Common myeloid progenitor, CD34-positive (primary cell): ENCODE data around the gene RPS19.

Experiments
- CTCF ChIA-PET: fragments of 350-600 bp; sonication (Branson Sonifier 250); formaldehyde crosslinking; loops from one replicate; lab custom pipeline; 2021; ENCODE audit warnings: antibody characterized with exemption; lab: Charles Lee
- POLR2A ChIA-PET: fragments of 350-600 bp; sonication (Branson Sonifier 250); formaldehyde crosslinking; loops from one replicate; lab custom pipeline; 2021; ENCODE audit warnings: antibody characterized with exemption; lab: Charles Lee
- DNase-seq, 3 donors: peaks; one replicate each; pipeline versions ENCODE4 v3.0.0 to v3.0.0-alpha.2; 2013
- H3K27ac ChIP-seq, 2 experiments: 1 replicate in 1 of 2; 2 replicates in 1 of 2; pipeline ENCODE4 v1.7.0; 2013; ENCODE audit warnings: inconsistent platforms in 2 of 2, low read length in 2 of 2, mild to moderate bottlenecking in 2 of 2, low read depth in 1 of 2, moderate library complexity in 1 of 2; ENCODE audit not compliant: severe bottlenecking in 2 of 2, insufficient read depth in 1 of 2, poor library complexity in 1 of 2
- H3K27me3 ChIP-seq, 5 experiments: replicated peaks in 2 of 5; 1 replicate in 3 of 5; 2 replicates in 2 of 5; pipeline versions ENCODE4 v1.6.1 to v1.7.0; 2013; ENCODE audit warnings: low read length in 4 of 5, mild to moderate bottlenecking in 2 of 5, moderate library complexity in 2 of 5, inconsistent platforms in 1 of 5; ENCODE audit not compliant: insufficient read depth in 5 of 5, control insufficient read depth in 4 of 5
- H3K36me3 ChIP-seq, 4 experiments: 1 replicate in 2 of 4; 2 replicates in 2 of 4; pipeline versions ENCODE4 v1.6.1 to v1.7.0; 2013; ENCODE audit warnings: low read length in 3 of 4, control low read depth in 1 of 4, mild to moderate bottlenecking in 1 of 4; ENCODE audit not compliant: control insufficient read depth in 4 of 4, insufficient read depth in 4 of 4
- H3K4me1 ChIP-seq, 4 experiments: 1 replicate in 3 of 4; 2 replicates in 1 of 4; pipeline versions ENCODE4 v1.6.1 to v1.7.1; 2013; ENCODE audit warnings: low read length in 3 of 4, mild to moderate bottlenecking in 3 of 4, control low read depth in 1 of 4, inconsistent platforms in 1 of 4, moderate library complexity in 1 of 4; ENCODE audit not compliant: control insufficient read depth in 4 of 4, insufficient read depth in 4 of 4; ENCODE audit errors: control extremely low read depth in 1 of 4
- H3K4me3 ChIP-seq, 7 experiments: 1 replicate in 4 of 7; 2 replicates in 3 of 7; pipeline versions ENCODE4 v1.5.1 to v1.7.0; 2013; ENCODE audit warnings: mild to moderate bottlenecking in 7 of 7, low read length in 6 of 7, moderate library complexity in 6 of 7, inconsistent platforms in 2 of 7, low read depth in 2 of 7, control low read depth in 1 of 7; ENCODE audit not compliant: insufficient read depth in 4 of 7, control insufficient read depth in 1 of 7; ENCODE audit errors: extremely low read depth in 1 of 7
- H3K9me3 ChIP-seq, 5 experiments: 1 replicate in 4 of 5; 2 replicates in 1 of 5; pipeline versions ENCODE4 v1.6.1 to v1.7.1; 2013; ENCODE audit warnings: low read length in 4 of 5, mild to moderate bottlenecking in 2 of 5, inconsistent platforms in 1 of 5, low read depth in 1 of 5, moderate library complexity in 1 of 5; ENCODE audit not compliant: control insufficient read depth in 4 of 5, insufficient read depth in 2 of 5; ENCODE audit errors: control extremely low read depth in 1 of 5
- WGBS: methylation state at CpG from one replicate; pipeline ENCODE4 v1.1.5; 2013; ENCODE audit not compliant: insufficient coverage; 5-methylcytosine and 5-hydroxymethylcytosine counted together

Gene RPS19

DNA sequence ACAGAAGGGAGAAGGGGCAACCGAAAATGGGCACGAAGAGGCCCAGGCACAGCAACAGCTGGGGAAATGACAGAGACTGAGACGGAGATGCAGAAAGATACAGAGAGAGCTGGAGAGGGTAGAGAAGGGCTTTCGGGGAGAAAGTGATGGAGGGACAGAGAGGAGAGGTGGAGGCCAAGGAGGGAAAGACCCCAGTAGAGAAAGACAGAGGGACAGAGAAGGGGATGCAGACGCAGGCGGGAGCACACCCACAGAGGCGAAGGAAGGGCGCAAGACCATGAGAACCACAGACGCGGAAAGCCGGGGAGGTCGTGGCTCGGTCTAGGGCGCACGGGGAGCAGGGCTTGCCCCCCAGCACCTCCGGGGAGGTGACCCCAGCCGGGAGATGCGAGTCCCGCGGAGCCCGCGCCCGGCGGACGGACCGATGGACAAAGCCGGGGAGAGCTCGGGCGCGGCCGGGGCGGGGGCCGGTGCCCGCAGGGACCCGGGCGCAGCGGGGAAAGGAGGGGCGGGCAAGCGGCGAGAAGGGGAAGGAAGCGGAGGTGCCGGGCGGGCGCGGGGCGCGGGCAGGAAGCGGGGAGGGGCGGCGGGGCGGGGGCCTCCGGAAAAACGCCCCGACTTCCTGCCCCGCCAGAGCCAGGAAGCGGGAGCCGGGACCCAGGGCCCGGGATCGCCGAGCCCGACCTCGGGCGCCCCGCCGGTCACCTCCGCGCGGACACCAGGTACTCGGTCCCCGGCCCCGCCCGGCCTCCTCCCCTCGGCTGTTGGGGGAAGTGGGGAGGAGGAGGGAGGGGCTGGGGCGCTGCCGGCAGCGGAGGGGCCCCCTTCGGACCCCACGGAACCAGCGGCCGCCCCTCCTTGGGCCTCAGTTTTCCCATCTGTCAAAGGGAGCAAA lies 22.8 kb downstream of the RPS19 start, which contains the start of gene ARHGEF1:
ARHGEF1 (plus strand) TSS at position 617 of the 895 bp plus-strand sequence. CDS start 4,899 bp downstream, outside the sequence.
- peaks cover 0 to 2% (median 0%) of the 10 kb centered on the region in 4 experiments for H3K36me3 ChIP-seq
- H3K4me3 ChIP-seq = peak within 1 kb of the TSS; percentile 64 to 96 (median 87)
- DNase-seq = peak in 1 of 3 donors; percentile 64
- CTCF ChIA-PET = interaction anchor here (0.9 to 2.4 kb wide), 8 partner anchors 8 to 74 kb away, joined by 3 to 11 read pairs (median 4); no protein-coding TSS in a partner anchor
- H3K27me3 ChIP-seq = no peaks in the 10 kb centered on the region
- no peaks in the 10 kb centered on the region for H3K9me3 ChIP-seq
- peak within 1 kb of the TSS in 1 of 2 experiments; percentile 89 for H3K27ac ChIP-seq
- H3K4me1 ChIP-seq = peaks cover 17 to 75% (median 65%) of the 10 kb centered on the region in 4 experiments
- POLR2A ChIA-PET = interaction anchor here (0.6 to 1.1 kb wide), 2 partner anchors 23 to 37 kb away, joined by 3 read pairs; no protein-coding TSS in a partner anchor
- 2% methylated on average over 54 of the region's 80 CpGs for WGBS

DNA sequence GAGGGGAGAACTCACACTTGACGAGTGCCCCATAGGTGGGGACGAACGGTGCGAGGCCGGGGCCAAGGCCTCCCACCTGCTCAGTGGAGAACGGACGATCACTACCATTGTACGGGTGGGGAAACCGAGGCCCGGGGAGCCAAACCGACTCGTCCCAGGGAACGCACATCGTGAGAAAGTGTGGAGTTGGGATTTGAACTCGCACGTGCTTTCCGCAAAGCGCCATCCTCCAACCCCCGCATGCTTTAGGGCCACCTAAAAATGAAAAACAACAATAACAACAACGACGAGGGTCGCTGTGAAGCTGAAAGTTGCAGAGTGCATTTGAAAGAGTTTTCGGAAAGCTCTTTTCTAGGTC lies 23.4 kb downstream of the RPS19 start:
- H3K9me3 ChIP-seq = no peaks in the 10 kb centered on the region
- peaks cover 0 to 7% (median 0%) of the 10 kb centered on the region in 4 experiments for H3K36me3 ChIP-seq
- POLR2A ChIA-PET = interaction anchor here (1.1 kb wide), 1 partner anchor 24 kb away, joined by 3 read pairs; no protein-coding TSS in a partner anchor
- no peaks in the 10 kb centered on the region for H3K27me3 ChIP-seq
- peak overlapping the region in 1 of 2 experiments; percentile 89 for H3K27ac ChIP-seq
- peaks cover 17 to 75% (median 65%) of the 10 kb centered on the region in 4 experiments for H3K4me1 ChIP-seq
- peak overlapping the region; percentile 64 to 96 (median 87) for H3K4me3 ChIP-seq
- CTCF ChIA-PET = interaction anchor here (0.9 to 2.4 kb wide), 6 partner anchors 7 to 73 kb away, joined by 3 to 11 read pairs (median 3); no protein-coding TSS in a partner anchor
- DNase-seq = no peak
- 0% methylated on average over 22 of the region's 23 CpGs for WGBS

DNA sequence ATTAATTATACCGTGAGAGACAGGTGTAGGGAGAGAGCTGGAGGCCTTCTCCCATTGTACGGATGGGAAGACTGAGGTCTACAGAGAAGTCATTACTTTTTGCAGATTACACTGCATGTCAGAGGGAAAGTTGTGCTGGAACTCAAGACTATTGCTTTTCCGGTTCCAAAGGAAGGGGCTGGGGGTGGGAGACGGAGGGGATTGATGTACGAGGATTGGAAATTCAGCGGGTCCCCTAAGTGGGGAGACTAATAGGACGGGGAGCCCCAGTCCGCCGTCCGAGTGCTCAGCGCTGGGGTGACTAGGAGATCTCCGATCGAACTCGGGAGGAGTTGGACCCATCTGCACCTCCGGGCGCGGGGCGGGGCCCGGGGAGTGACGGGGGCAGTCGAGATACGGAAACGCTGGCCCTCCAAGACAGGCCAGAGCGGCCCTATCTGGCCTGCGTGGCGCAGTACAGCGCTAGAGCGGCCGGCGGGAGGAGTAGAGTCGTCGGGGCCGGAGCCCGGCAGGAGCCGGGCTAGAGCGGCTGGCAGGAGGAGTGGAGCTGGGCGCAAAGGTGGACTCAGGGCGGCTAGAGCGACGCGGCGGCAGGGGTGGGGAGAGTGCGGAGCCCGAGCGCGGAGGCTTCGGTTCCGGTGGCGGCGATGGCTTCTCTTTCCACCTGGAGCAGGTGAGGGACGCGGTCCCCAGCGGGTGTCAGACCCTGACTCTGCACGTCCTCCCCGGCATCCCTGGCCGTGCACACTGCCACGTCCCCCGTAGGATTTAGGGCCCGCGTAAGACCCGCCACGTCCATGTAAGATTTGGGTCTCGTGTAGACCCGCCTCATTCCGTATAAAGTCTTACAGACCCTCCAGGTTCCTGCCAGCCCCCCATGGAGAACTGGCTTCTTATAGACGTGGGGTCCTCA lies 24.0 kb downstream of the RPS19 start:
- Histone ChIP-seq H3K36me3 (peaks cover 0 to 14% (median 1%) of the 10 kb centered on the region in 4 experiments), H3K27ac (peak overlapping the region; percentile 72 to 89), H3K4me1 (peaks cover 17 to 75% (median 65%) of the 10 kb centered on the region in 4 experiments), H3K4me3 (peak overlapping the region; percentile 64 to 96 (median 87)), H3K27me3 (no peaks in the 10 kb centered on the region), H3K9me3 (no peaks in the 10 kb centered on the region)
- peak; percentile 95 to 97 (median 96) for DNase-seq
- under 1% methylated on average over 64 of the region's 66 CpGs for WGBS
- ChIA-PET CTCF (interaction anchor here (0.6 to 2.4 kb wide), 8 partner anchors 11 to 1792 kb away, joined by 3 to 11 read pairs (median 3); partner anchors contain the start of gene RPS19), POLR2A (interaction anchor here (0.6 to 1.1 kb wide), 2 partner anchors 25 to 61 kb away, joined by 3 read pairs; no protein-coding TSS in a partner anchor)

DNA sequence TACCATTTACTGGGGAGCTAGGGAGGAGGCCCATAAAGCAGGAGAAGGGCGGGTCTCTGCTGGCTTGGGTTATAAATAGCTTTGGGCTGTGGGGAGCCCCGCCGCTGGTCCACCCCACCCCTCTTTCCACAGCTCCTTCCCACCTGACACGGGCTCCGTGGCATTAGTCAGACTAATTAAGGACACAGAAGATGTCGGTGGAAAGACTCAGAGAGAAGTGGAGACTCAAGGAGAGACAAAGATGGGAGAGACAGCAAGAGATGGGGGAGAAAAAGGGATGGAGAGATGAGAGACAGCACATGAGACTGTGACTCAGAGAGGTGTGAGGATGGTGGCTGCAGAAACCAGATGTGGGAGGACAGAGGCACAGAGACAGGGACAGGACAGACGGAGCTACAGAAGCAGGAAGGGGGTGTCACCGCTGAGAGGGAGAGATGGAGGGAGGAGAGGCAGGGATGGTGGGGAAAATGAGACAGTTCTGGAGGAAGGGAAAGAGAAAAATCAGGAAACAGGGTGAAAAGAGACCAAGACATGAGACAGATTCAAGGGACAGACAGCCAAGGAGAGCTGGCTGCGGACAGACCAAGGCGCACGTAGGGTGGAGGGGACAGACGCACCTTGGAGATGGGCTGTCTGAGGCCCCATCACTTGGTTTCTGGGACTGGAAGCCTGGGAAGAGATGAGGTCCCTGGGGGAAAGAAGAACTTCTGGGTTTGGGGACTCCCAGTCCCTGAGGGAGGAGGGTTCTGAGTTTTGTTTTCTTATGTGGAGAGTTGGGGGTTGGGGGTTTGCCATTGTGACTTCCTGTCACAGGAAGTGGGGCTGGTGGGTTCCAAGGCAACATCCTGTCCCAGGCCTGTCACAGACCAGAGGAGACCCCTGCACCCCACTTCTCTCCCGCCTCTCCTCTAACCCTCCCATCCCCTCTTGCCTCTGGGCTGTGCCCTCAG lies 27.0 kb downstream of the RPS19 start:
- peak overlapping the region; percentile 23 to 88 (median 67) for H3K4me3 ChIP-seq
- ChIA-PET CTCF (interaction anchor here (0.6 to 7.4 kb wide), 16 partner anchors 12 to 78 kb away, joined by 3 to 82 read pairs (median 4); partner anchors contain the start of genes CD79A and RPS19), POLR2A (interaction anchor here (0.6 to 1.7 kb wide), 4 partner anchors 10 to 509 kb away, joined by 3 to 8 read pairs (median 7); partner anchors contain the start of gene CD79A)
- peak in 2 of 3 donors; percentile 82 to 87 for DNase-seq
- peaks cover 0 to 30% (median 12%) of the 10 kb centered on the region in 4 experiments for H3K36me3 ChIP-seq
- peak overlapping the region; percentile 66 to 85 for H3K27ac ChIP-seq
- no peaks in the 10 kb centered on the region for H3K9me3 ChIP-seq
- H3K27me3 ChIP-seq = no peaks in the 10 kb centered on the region
- WGBS = 15% methylated on average over 6 of the region's 13 CpGs
- peaks cover 18 to 81% (median 76%) of the 10 kb centered on the region in 4 experiments for H3K4me1 ChIP-seq

DNA sequence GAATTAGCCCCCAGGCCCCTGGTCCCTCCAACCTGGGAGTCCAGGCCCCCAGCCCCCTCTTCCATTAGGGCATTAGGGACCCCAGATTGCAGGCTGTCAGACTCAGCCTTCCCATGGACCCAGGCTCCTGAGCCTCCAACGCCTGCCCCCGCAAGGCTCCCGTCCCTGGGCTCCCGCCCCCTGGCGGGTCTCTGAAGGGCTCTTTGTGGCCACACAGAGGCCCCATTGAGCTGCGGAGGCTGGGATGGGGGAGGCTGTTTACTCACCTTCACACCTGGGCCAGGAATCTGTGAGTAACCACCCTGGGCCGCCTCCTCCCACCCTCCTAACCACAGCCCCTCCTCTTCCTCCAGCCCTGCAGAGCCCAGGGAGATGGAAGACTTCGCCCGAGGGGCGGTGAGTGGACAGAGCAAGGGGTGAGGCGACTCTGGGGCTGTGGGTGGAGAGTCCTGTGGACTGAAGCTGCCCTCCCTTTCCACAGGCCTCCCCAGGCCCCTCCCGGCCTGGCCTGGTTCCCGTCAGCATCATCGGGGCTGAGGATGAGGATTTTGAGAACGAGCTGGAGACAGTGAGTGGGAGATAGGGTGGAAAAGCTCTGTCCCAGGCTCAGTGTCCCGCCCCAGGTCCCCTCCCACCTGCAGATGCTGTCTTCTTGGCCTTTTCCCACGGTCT lies 27.8 kb downstream of the RPS19 start:
- Histone ChIP-seq H3K27me3 (no peaks in the 10 kb centered on the region), H3K9me3 (no peaks in the 10 kb centered on the region), H3K27ac (peak overlapping the region; percentile 66 to 85), H3K4me3 (peak overlapping the region in 6 of 7 experiments; percentile 53 to 88 (median 68)), H3K36me3 (peaks cover 0 to 38% (median 18%) of the 10 kb centered on the region in 4 experiments), H3K4me1 (peaks cover 17 to 80% (median 76%) of the 10 kb centered on the region in 4 experiments)
- 15% methylated on average over 7 of the region's 17 CpGs for WGBS
- CTCF ChIA-PET = interaction anchor here (0.8 to 7.4 kb wide), 13 partner anchors 13 to 64 kb away, joined by 3 to 82 read pairs (median 4); partner anchors contain the start of genes CD79A and RPS19
- peak in 2 of 3 donors; percentile 61 to 70 for DNase-seq
- POLR2A ChIA-PET = interaction anchor here (0.6 to 1.7 kb wide), 2 partner anchors 15 to 46 kb away, joined by 6 to 8 read pairs; no protein-coding TSS in a partner anchor
